DMS 273 (cell line): Measurements from ENCODE around the gene GUCA1C.

Experiments
- DNase-seq: peaks from one replicate; lab custom pipeline; 2025; ENCODE audit not compliant: unreplicated experiment; lab: John Stamatoyannopoulos, UW

Gene GUCA1C

DNA sequence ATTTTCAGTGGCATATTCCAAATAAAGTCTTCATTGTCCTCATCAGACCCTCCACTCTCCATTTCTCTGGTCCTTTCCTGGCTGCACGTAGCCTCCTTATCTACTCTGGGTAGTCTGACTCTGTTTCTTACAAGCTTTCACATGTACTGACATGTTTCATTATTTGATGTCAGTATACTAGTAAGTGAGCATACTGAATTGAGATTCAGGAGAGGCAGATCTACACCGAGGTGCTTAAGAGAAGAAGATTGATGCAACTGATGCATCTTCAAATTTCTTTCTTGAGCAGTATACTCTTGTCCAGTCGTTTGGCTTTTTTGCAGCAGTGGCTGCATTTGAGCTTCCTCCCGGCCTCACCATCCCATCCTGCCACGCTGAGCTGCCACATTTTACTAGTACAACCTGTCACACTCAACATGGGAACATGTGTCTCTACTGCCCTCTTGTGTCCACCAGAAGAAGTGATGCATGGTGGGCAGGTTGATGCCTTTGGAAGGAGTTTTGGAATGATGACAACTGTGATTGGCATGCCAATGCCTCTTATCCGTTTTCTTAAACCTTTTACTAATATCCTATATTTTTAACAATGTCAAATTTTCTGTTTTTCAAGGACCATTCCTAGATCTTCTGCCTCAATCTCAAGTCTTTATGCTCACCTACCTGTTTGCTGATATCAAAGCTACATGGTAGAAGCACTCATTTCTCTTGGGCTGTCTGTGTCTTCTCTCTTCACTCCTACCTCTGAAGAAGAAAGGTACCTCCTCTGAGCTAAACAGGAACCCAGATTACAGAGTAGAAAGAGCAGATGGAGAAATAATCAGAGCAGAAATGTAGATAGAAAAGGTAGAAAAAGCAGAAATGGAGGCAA lies 38.7 kb downstream of the GUCA1C start:
- DNase-seq: peak; percentile 86

GRCh38 chr3:108909799-108910198 lies 43.9 kb downstream of the GUCA1C start:
- no peak for DNase-seq

GRCh38 chr3:108907194-108907593 lies 46.5 kb downstream of the GUCA1C start:
- no peak for DNase-seq

DNA sequence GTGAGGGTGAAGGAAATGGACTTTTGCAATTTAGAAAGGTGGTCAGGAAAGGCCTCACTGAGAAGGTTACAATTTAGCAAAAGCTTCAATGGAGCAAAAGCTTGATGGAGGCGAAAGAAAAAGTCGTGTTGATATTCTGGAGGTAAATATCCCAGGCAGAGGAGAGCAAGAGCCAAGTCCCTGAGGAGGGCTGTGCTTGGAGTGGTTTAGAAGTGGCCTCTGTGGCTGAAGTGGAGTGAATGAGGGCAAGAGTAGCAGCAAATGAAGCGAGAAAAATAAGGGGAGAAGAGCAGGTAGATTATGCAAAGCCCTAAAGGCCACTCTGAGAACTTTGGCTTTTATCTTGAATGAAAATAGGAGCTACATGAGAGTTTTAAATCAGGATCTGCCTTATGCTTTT lies 54.1 kb downstream of the GUCA1C start:
- DNase-seq: no peak

DNA sequence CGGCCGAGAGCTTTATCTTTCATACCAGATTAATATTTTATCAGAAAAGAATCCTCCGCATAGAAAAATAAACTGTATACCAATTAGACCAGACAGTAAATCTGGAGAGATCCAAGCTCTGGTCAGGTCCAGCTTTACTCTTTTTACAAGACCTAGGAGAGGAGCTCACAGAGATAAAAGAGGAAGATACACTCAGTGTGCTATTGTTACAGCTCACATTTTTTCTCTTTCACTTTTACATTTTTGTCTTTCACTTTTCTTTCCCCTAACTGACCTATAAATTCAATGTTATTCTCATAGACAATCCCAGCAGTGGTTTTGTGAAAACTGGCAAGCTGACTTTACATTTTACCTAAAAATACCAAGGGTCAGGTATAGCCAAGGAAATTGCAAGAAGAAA lies 55.8 kb downstream of the GUCA1C start:
- DNase-seq: no peak

GRCh38 chr3:108894981-108895380 lies 58.7 kb downstream of the GUCA1C start:
- no peak for DNase-seq

GRCh38 chr3:108891833-108892232 lies 61.8 kb downstream of the GUCA1C start:
- DNase-seq: no peak

- DNase-seq: no peak
Observed at GRCh38 chr3:108887777-108888176, 65.9 kb downstream of the GUCA1C start.

- no peak for DNase-seq
Observed at GRCh38 chr3:108887121-108887520, 66.6 kb downstream of the GUCA1C start.

DNA sequence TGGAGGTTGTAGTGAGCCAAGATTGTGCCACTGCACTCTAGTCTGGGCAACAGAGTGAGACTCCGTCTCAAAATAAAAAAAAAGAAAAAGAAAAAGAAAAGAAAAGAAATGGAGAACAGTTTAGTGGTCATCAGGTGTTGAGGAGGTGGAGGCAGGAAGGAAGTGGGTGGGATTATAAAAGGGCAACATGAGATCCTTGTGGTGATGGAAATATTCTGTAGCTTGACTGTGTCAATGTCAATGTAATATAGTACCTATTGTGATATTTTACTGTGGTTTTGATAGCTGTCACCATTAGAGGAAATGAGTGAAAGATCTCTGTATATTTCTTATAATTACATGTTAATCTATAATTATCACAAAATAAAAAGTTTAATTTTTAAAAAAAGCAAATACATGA lies 70.3 kb downstream of the GUCA1C start:
- no peak for DNase-seq

DNA sequence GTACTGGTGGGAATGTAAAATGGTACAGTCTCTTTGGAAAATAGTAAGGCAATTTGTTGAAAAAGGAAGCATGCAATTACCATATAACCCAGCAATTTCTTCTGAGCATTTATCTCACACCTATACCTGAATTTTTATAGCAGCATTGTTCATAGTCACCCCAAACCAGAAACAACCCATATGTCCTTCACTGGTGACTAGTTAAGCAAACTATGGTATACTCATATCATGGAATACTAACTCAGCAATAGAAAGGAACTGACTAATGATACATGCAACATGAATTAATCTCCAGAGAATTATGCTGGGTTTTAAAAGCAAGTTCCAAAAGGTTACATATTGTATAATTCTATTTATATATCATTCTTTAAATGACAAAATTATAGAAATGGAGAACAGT lies 70.9 kb downstream of the GUCA1C start:
- DNase-seq: no peak

DNA sequence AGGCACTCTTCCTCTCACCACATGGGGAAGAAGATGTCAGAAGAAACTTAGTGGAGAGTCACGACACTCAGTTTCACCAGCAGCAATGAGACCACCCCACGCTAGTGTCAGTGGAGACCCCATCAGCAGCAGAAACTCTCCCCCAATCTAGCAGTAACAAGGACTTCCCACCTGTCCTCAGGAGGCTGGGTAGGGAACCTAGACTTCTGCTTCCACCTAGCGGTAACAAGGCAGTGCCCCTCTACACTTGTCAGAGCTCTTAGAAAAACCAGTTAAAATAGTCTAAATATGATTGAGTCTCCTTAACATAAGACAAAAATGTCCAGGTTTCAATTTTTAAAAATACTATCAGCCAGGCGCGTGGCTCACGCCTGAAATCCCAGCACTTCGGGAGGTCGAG lies 73.8 kb downstream of the GUCA1C start:
- DNase-seq: no peak

- no peak for DNase-seq
Observed at GRCh38 chr3:108877901-108878300, 75.8 kb downstream of the GUCA1C start.

- DNase-seq: no peak
Observed at GRCh38 chr3:108863799-108864135, 89.9 kb downstream of the GUCA1C start.

DNA sequence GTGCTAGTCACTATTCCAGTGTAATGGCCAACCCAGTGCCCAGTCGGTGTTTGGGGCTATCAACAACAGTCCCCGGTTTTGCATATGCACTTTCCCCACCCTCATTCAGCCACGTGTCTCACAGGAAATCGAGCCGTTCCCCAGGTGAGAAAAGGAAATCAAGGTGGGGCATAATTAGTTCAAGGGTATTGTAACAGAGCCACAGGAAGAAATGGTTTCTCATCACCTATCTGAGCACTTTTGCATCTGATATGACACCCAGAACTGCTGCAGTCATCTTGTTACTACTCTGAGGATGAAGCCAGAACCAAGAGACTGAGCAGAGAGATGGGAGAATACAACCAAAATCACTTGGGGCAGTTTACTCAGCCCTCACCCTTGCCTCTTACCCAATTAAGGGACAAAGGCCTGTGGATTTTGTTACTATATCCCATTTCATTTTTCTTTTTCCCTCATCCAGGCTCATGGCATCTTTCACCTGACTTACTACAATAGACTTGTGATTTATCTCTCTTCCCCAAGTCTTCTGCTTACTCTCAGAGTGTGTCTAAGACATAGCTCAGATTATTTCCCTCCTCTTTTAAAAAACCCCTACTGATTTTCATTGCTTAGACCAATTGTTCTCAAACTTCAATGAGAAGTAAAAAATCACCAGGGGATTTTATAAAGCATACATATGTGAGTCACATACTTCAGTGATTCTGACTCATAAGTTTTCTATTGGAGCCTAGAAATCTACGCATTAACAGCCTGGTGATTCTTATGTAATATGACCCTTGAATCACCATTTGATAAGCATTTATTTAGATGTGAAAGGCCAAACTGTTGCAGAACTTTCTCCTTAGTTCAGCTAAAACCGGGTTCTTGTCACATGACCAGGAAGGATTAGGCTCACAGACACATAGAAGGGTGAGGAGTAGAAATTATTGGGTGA lies 90.5 kb downstream of the GUCA1C start:
- DNase-seq: no peak

DNA sequence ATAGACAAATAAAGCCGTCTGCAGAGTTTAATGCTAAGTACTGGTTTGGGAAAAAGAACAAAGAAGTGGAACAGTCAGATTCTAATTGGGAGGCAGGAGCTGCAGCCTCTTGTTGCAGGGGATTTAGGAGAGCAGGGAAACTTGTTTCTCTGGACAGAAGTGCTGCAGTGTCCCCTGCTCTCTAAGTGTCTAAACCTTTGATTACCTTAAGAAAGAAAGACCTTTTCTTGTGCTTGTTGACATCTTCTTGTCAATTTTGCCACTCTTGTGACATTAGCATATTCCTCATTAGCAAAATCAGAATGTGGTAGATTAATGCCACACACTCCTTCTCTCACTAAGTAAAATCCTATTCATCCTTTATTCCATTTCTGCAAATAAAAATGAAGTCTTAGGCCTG lies 92.3 kb downstream of the GUCA1C start:
- no peak for DNase-seq
